HUES6 (cell line): ENCODE results near the gene GBA2.

Source experiments
- H3K27ac ChIP-seq: 2 replicates; pipeline ENCODE4 v1.7.0; 2013; ENCODE audit warnings: low read depth, mild to moderate bottlenecking, low read length, inconsistent platforms
- H3K27me3 ChIP-seq: 2 replicates; pipeline ENCODE4 v1.6.1; 2013; ENCODE audit warnings: low read length; ENCODE audit not compliant: control insufficient read depth, insufficient read depth
- H3K36me3 ChIP-seq: 2 replicates; pipeline ENCODE4 v1.6.1; 2013; ENCODE audit warnings: low read length; ENCODE audit not compliant: control insufficient read depth, insufficient read depth
- H3K4me1 ChIP-seq: 2 replicates; pipeline ENCODE4 v1.6.1; 2013; ENCODE audit warnings: low read length; ENCODE audit not compliant: control insufficient read depth, insufficient read depth
- H3K4me3 ChIP-seq: 2 replicates; pipeline ENCODE4 v1.5.1; 2013; ENCODE audit warnings: low read depth, low read length
- H3K9ac ChIP-seq: one replicate; pipeline ENCODE4 v1.6.1; 2013; ENCODE audit warnings: mild to moderate bottlenecking, low read length
- H3K9me3 ChIP-seq: 2 replicates; pipeline ENCODE4 v1.6.1; 2013; ENCODE audit warnings: low read depth, low read length; ENCODE audit not compliant: control insufficient read depth, insufficient read depth

GBA2 gene

GRCh38 chr9:35789541-35789940 lies 40.5 kb upstream of the GBA2 start:
- Histone ChIP-seq H3K4me3 (no peak overlapping the region), H3K9ac (no peak overlapping the region), H3K27me3 (peaks cover 6% of the 10 kb centered on the region; the same call in 1 of the 2 replicates), H3K9me3 (no peaks in the 10 kb centered on the region), H3K36me3 (no peaks in the 10 kb centered on the region), H3K4me1 (peaks cover 21% of the 10 kb centered on the region), H3K27ac (no peak overlapping the region)

- H3K4me3 ChIP-seq, result no peak overlapping the region
Measured at GRCh38 chr9:35783418-35783817, 34.4 kb upstream of the GBA2 start.

GRCh38 chr9:35781066-35781465 lies 32.0 kb upstream of the GBA2 start:
- no peaks in the 10 kb centered on the region for H3K36me3 ChIP-seq
- H3K4me1 ChIP-seq, result peaks cover 2% of the 10 kb centered on the region; the same call in 1 of the 2 replicates
- H3K27me3 ChIP-seq, result no peaks in the 10 kb centered on the region
- H3K4me3 ChIP-seq, result no peak overlapping the region
- H3K27ac ChIP-seq, result no peak overlapping the region
- no peak overlapping the region for H3K9ac ChIP-seq
- H3K9me3 ChIP-seq, result no peaks in the 10 kb centered on the region

More at GRCh38 chr9:35783418-35783817, 34.4 kb upstream of the GBA2 start:
- no peak overlapping the region for H3K27ac ChIP-seq
- no peak overlapping the region for H3K9ac ChIP-seq
- no peaks in the 10 kb centered on the region for H3K27me3 ChIP-seq
- H3K4me1 ChIP-seq, result no peaks in the 10 kb centered on the region
- H3K36me3 ChIP-seq, result no peaks in the 10 kb centered on the region
- H3K9me3 ChIP-seq, result no peaks in the 10 kb centered on the region

- no peaks in the 10 kb centered on the region for H3K27me3 ChIP-seq
- no peak overlapping the region for H3K4me3 ChIP-seq
- peaks cover 15% of the 10 kb centered on the region for H3K4me1 ChIP-seq
- H3K27ac ChIP-seq, result no peak overlapping the region
- H3K9me3 ChIP-seq, result no peaks in the 10 kb centered on the region
- H3K9ac ChIP-seq, result no peak overlapping the region
- no peaks in the 10 kb centered on the region for H3K36me3 ChIP-seq
Measured at GRCh38 chr9:35778496-35778895, 29.5 kb upstream of the GBA2 start.

- no peak overlapping the region for H3K27ac ChIP-seq
- H3K27me3 ChIP-seq, result no peaks in the 10 kb centered on the region
- H3K4me3 ChIP-seq, result no peak overlapping the region
- no peaks in the 10 kb centered on the region for H3K9me3 ChIP-seq
- peaks cover 15% of the 10 kb centered on the region for H3K4me1 ChIP-seq
- no peak overlapping the region for H3K9ac ChIP-seq
- H3K36me3 ChIP-seq, result no peaks in the 10 kb centered on the region
Measured at GRCh38 chr9:35776018-35776417, 27.0 kb upstream of the GBA2 start.

- Histone ChIP-seq H3K27ac (no peak overlapping the region), H3K36me3 (no peaks in the 10 kb centered on the region), H3K9ac (no peak overlapping the region), H3K9me3 (no peaks in the 10 kb centered on the region), H3K27me3 (no peaks in the 10 kb centered on the region), H3K4me1 (peaks cover 15% of the 10 kb centered on the region), H3K4me3 (no peak overlapping the region)
Measured at GRCh38 chr9:35774907-35775635, 26.0 kb upstream of the GBA2 start.

GRCh38 chr9:35771943-35772342 lies 22.9 kb upstream of the GBA2 start:
- Histone ChIP-seq H3K9me3 (no peaks in the 10 kb centered on the region), H3K4me1 (peaks cover 15% of the 10 kb centered on the region), H3K4me3 (no peak overlapping the region), H3K27ac (no peak overlapping the region), H3K9ac (no peak overlapping the region), H3K27me3 (no peaks in the 10 kb centered on the region), H3K36me3 (no peaks in the 10 kb centered on the region)

- no peaks in the 10 kb centered on the region for H3K36me3 ChIP-seq
- H3K4me1 ChIP-seq, result peaks cover 15% of the 10 kb centered on the region
- no peaks in the 10 kb centered on the region for H3K27me3 ChIP-seq
- no peak overlapping the region for H3K9ac ChIP-seq
- H3K27ac ChIP-seq, result no peak overlapping the region
- H3K4me3 ChIP-seq, result no peak overlapping the region
- H3K9me3 ChIP-seq, result no peaks in the 10 kb centered on the region
Measured at GRCh38 chr9:35771534-35771933, 22.5 kb upstream of the GBA2 start.

- no peak overlapping the region for H3K27ac ChIP-seq
Measured at GRCh38 chr9:35771075-35771433, 22.0 kb upstream of the GBA2 start.

GRCh38 chr9:35769763-35770162 lies 20.7 kb upstream of the GBA2 start:
- H3K36me3 ChIP-seq, result no peaks in the 10 kb centered on the region
- no peaks in the 10 kb centered on the region for H3K27me3 ChIP-seq
- H3K4me1 ChIP-seq, result peaks cover under 1% of the 10 kb centered on the region; the same call in 1 of the 2 replicates
- H3K9me3 ChIP-seq, result no peaks in the 10 kb centered on the region
- no peak overlapping the region for H3K27ac ChIP-seq
- H3K9ac ChIP-seq, result no peak overlapping the region
- no peak overlapping the region for H3K4me3 ChIP-seq

More at GRCh38 chr9:35771075-35771433, 22.0 kb upstream of the GBA2 start:
- Histone ChIP-seq H3K9ac (no peak overlapping the region), H3K9me3 (no peaks in the 10 kb centered on the region), H3K27me3 (no peaks in the 10 kb centered on the region), H3K36me3 (no peaks in the 10 kb centered on the region), H3K4me1 (peaks cover 13% of the 10 kb centered on the region), H3K4me3 (no peak overlapping the region)

GRCh38 chr9:35767458-35767857 lies 18.4 kb upstream of the GBA2 start:
- Histone ChIP-seq H3K4me1 (no peaks in the 10 kb centered on the region), H3K27me3 (no peaks in the 10 kb centered on the region), H3K36me3 (no peaks in the 10 kb centered on the region), H3K27ac (no peak overlapping the region), H3K4me3 (no peak overlapping the region), H3K9me3 (no peaks in the 10 kb centered on the region), H3K9ac (no peak overlapping the region)
